Measurements from ENCODE around the gene AQP4.

The AQP4 gene

GRCh38 chr18:26853401-26853800 lies 12.1 kb downstream of the AQP4 start:
- H3K4me3 ChIP-seq (ENCODE audit: low read depth, low read length), result no peak overlapping the region
- TF ChIP-seq, protein P1, sequence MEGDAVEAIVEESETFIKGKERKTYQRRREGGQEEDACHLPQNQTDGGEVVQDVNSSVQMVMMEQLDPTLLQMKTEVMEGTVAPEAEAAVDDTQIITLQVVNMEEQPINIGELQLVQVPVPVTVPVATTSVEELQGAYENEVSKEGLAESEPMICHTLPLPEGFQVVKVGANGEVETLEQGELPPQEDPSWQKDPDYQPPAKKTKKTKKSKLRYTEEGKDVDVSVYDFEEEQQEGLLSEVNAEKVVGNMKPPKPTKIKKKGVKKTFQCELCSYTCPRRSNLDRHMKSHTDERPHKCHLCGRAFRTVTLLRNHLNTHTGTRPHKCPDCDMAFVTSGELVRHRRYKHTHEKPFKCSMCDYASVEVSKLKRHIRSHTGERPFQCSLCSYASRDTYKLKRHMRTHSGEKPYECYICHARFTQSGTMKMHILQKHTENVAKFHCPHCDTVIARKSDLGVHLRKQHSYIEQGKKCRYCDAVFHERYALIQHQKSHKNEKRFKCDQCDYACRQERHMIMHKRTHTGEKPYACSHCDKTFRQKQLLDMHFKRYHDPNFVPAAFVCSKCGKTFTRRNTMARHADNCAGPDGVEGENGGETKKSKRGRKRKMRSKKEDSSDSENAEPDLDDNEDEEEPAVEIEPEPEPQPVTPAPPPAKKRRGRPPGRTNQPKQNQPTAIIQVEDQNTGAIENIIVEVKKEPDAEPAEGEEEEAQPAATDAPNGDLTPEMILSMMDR (IDR thresholded peaks at IDR 0.05; ENCODE audit: low read depth, low read length, missing control alignments), result no peak

GRCh38 chr18:26843760-26844159 lies 21.7 kb downstream of the AQP4 start:
- DNase-seq (ENCODE audit: low read depth), result no peak
- TF ChIP-seq, protein P1 (IDR thresholded peaks at IDR 0.05; ENCODE audit: low read depth, low read length, missing control alignments), result no peak
- no peak overlapping the region for H3K4me3 ChIP-seq (ENCODE audit: low read depth, low read length)

More at GRCh38 chr18:26853401-26853800, 12.1 kb downstream of the AQP4 start:
- no peak for DNase-seq (ENCODE audit: low read depth)

DNA sequence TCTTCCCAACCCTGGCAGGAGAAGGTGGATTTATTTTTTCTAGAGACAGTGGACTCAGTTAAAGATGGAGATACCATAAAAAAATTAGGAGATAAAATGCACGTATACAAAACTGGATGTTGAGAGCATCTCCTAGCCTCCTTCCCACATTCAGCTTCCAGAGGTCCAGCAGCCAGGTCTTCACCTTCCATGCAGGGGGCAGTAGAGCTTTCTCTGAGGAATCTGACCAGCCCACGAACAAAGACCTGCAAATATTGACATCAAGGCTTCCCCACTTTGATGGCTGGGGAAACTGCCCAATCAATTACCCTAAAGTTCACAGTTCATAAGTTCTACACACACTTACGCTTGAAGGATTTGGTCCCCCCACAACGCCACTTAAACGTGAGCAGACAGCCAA lies 24.5 kb downstream of the AQP4 start:
- H3K4me3 ChIP-seq (ENCODE audit: low read depth, low read length), result no peak overlapping the region
- TF ChIP-seq, protein P1 (IDR thresholded peaks at IDR 0.05; ENCODE audit: low read depth, low read length, missing control alignments), result peak; percentile 20
- no peak for DNase-seq (ENCODE audit: low read depth)

DNA sequence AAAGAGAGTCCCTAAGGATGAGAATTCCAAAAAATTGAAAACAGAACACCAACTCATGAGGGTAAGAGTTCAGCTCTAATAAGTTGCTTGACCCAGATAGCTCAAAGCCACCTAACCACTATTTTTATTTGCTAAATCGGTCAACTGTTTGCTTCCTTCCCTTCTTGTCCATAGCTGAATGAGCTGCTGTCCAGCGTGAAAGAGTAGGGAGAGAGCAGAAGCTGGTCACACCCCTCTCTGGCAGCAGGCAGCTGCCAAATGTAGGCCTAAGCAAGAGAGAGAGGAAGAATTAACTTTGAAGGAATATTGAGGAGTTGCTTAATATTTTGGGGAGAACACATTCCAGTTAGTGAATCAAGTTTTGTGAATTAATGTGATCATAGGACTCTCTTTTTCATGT lies 25.9 kb downstream of the AQP4 start:
- no peak overlapping the region for H3K4me3 ChIP-seq (ENCODE audit: low read depth, low read length)
- DNase-seq (ENCODE audit: low read depth), result no peak
- TF ChIP-seq, protein P1 (IDR thresholded peaks at IDR 0.05; ENCODE audit: low read depth, low read length, missing control alignments), result no peak

DNA sequence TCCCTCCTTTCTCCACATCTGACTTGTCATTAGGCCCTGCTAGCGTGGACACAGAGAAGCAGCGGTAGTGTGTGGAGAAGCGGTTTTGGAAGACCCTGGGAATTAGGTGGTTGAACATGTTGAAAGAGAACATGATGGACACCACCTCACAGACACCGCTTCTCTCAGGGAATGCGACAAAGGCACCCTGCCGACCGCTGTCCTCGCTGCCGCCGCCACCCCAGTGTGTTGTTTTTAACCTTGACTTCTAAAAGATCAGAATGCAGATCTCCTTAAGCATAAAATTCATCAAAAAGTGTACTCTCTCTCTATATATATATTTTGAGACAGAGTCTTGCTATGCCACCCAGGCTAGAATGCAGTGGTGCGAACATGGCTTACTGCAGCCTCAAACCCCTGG lies 33.2 kb downstream of the AQP4 start:
- TF ChIP-seq, protein P1 (IDR thresholded peaks at IDR 0.05; ENCODE audit: low read depth, low read length, missing control alignments), result no peak
- H3K4me3 ChIP-seq (ENCODE audit: low read depth, low read length), result no peak overlapping the region
- no peak for DNase-seq (ENCODE audit: low read depth)

GRCh38 chr18:26827581-26827980 lies 37.9 kb downstream of the AQP4 start:
- TF ChIP-seq, protein P1 (IDR thresholded peaks at IDR 0.05; ENCODE audit: low read depth, low read length, missing control alignments), result peak; percentile 1
- H3K4me3 ChIP-seq (ENCODE audit: low read depth, low read length), result no peak overlapping the region
- DNase-seq (ENCODE audit: low read depth), result no peak

- no peak overlapping the region for H3K4me3 ChIP-seq (ENCODE audit: low read depth, low read length)
- no peak for DNase-seq (ENCODE audit: low read depth)
- TF ChIP-seq, protein P1 (IDR thresholded peaks at IDR 0.05; ENCODE audit: low read depth, low read length, missing control alignments), result no peak
These were observed 38.8 kb downstream of the AQP4 start for GRCh38 chr18:26826656-26827235.

Measured in GM12864 (cell line).